Osteoblast (primary cell): Measurements from ENCODE around the gene GOLGA2. TPM values are rescaled to one million over a fixed set of nuclear protein-coding genes. Genes with fewer than 3 reads are reported as not detected.

Experiments
- DNase-seq: peaks from one replicate; pipeline ENCODE4 v3.0.0; 2011; ENCODE audit warnings: low spot score, mixed read lengths; ENCODE audit not compliant: insufficient read length; ENCODE audit errors: missing footprints
- H2AFZ ChIP-seq: 2 replicates; pipeline ENCODE4 v1.6.0; 2011; ENCODE audit warnings: mild to moderate bottlenecking, low read length
- H3K27ac ChIP-seq: 2 replicates; pipeline ENCODE4 v1.5.1; 2011; ENCODE audit warnings: mild to moderate bottlenecking, low read depth, low read length, moderate library complexity
- H3K27me3 ChIP-seq: 2 replicates; pipeline ENCODE4 v1.6.0; 2012; ENCODE audit warnings: mild to moderate bottlenecking, control low read depth, inconsistent platforms, low read length, moderate library complexity; ENCODE audit not compliant: insufficient read depth
- H3K36me3 ChIP-seq: 2 replicates; pipeline ENCODE4 v1.5.1; 2011; ENCODE audit warnings: mild to moderate bottlenecking, low read length, control low read depth, moderate library complexity; ENCODE audit not compliant: insufficient read depth
- H3K4me1 ChIP-seq: 2 replicates; pipeline ENCODE4 v1.5.1; 2011; ENCODE audit warnings: mild to moderate bottlenecking, low read length, control low read depth, moderate library complexity; ENCODE audit not compliant: insufficient read depth
- H3K4me2 ChIP-seq: 2 replicates; pipeline ENCODE4 v1.6.0; 2011; ENCODE audit warnings: mild to moderate bottlenecking, low read length; ENCODE audit not compliant: insufficient read depth
- H3K4me3 ChIP-seq: fragments of 200-600 bp; sonication (generic); 3 replicates; pipeline ENCODE4 v1.5.1; 2012; ENCODE audit warnings: mild to moderate bottlenecking, low read length, inconsistent platforms; ENCODE audit not compliant: insufficient read depth
- H3K79me2 ChIP-seq: 2 replicates; pipeline ENCODE4 v1.6.0; 2012; ENCODE audit warnings: mild to moderate bottlenecking, low read length, control low read depth, inconsistent platforms; ENCODE audit not compliant: insufficient read depth
- H3K9me3 ChIP-seq: 2 replicates; pipeline ENCODE4 v1.5.1; 2011; ENCODE audit warnings: low read depth, low read length, control low read depth
- H4K20me1 ChIP-seq: 2 replicates; pipeline ENCODE4 v1.6.0; 2012; ENCODE audit warnings: mild to moderate bottlenecking, low read length, control low read depth; ENCODE audit not compliant: insufficient read depth
- total RNA-seq: library from RNA; depleted of rRNA; stranded (reverse); fragments of >200 nt; gene quantifications from 2 replicates; pipeline ENCODE4 v1.2.3, GENCODE V29; 2012
- TF ChIP-seq, protein P1 (sequence below): IDR thresholded peaks from 2 replicates; pipeline ENCODE4 v1.5.1; 2011; ENCODE audit warnings: mild to moderate bottlenecking, low read depth, low read length, moderate library complexity; ENCODE audit errors: extremely low read depth

The GOLGA2 gene
- total RNA-seq, 1 donor, result 121 TPM

DNA sequence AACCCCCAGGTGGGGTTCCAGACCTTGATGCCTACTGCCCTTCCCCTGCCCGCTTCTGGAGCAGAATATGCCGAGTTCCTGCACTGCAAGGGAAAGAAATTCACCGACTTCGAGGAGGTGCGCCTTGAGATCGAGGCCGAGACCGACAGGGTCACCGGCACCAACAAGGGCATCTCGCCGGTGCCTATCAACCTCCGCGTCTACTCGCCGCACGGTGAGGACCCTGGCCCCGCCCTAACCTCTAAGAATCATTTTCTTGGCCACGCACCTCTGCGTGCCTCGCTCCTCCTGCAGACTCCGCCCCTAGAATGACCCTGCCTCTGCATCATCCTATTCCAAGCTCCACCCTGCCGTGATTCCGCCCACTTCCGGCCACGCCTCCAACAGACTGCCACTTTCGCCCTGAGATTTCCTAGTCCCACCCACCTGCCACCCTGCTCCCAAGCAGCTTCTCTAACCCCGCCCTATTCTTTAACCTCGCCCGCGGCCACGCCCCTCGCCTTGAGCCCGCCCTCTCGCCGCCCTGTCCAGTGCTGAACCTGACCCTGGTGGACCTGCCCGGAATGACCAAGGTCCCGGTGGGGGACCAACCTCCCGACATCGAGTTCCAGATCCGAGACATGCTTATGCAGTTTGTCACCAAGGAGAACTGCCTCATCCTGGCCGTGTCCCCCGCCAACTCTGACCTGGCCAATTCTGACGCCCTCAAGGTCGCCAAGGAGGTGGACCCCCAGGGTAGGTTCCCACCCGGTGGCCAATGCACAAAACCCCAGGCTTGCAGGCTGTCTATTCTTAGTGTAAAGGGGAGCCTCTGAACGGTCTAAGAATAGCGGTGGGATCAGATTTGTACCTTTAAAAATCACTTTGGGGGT is 57.1 kb downstream of the GOLGA2 start:
- H2AFZ ChIP-seq, result peak overlapping the region; percentile 18
- no peaks in the 10 kb centered on the region for H3K9me3 ChIP-seq
- H3K79me2 ChIP-seq, result no peaks in the 10 kb centered on the region
- H3K27me3 ChIP-seq, result no peaks in the 10 kb centered on the region
- H4K20me1 ChIP-seq, result peaks cover 3% of the 10 kb centered on the region
- H3K27ac ChIP-seq, result no peak overlapping the region
- peaks cover 10% of the 10 kb centered on the region for H3K4me1 ChIP-seq
- peak overlapping the region; percentile 56 for H3K4me2 ChIP-seq
- peak; percentile 96 for DNase-seq
- H3K36me3 ChIP-seq, result no peaks in the 10 kb centered on the region
- H3K4me3 ChIP-seq, result peak overlapping the region; percentile 29
- TF ChIP-seq, protein P1, sequence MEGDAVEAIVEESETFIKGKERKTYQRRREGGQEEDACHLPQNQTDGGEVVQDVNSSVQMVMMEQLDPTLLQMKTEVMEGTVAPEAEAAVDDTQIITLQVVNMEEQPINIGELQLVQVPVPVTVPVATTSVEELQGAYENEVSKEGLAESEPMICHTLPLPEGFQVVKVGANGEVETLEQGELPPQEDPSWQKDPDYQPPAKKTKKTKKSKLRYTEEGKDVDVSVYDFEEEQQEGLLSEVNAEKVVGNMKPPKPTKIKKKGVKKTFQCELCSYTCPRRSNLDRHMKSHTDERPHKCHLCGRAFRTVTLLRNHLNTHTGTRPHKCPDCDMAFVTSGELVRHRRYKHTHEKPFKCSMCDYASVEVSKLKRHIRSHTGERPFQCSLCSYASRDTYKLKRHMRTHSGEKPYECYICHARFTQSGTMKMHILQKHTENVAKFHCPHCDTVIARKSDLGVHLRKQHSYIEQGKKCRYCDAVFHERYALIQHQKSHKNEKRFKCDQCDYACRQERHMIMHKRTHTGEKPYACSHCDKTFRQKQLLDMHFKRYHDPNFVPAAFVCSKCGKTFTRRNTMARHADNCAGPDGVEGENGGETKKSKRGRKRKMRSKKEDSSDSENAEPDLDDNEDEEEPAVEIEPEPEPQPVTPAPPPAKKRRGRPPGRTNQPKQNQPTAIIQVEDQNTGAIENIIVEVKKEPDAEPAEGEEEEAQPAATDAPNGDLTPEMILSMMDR, result no peak

DNA sequence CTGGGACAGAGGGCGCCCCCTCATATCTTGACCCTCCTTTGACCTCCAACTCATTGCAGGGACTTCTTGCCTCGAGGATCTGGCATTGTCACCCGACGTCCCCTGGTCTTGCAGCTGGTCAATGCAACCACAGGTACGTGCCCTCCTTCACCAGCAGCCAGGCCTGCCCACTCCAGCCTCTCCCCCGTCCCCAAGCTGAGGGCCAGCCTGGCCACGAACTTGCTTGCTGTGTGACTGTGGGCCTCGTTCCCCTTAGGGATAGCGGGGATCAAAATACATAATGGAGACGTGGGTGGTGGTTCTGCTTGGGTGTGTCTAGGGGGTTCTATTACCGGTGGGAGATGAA is 57.7 kb downstream of the GOLGA2 start:
- Histone ChIP-seq H4K20me1 (peaks cover 3% of the 10 kb centered on the region), H3K4me1 (peaks cover 10% of the 10 kb centered on the region), H3K4me3 (peak overlapping the region; percentile 29), H3K27me3 (no peaks in the 10 kb centered on the region), H3K36me3 (no peaks in the 10 kb centered on the region), H2AFZ (peak overlapping the region; percentile 18), H3K79me2 (no peaks in the 10 kb centered on the region), H3K9me3 (no peaks in the 10 kb centered on the region), H3K27ac (no peak overlapping the region), H3K4me2 (peak overlapping the region; percentile 56)
- no peak for DNase-seq
- TF ChIP-seq, protein P1, result no peak

DNA sequence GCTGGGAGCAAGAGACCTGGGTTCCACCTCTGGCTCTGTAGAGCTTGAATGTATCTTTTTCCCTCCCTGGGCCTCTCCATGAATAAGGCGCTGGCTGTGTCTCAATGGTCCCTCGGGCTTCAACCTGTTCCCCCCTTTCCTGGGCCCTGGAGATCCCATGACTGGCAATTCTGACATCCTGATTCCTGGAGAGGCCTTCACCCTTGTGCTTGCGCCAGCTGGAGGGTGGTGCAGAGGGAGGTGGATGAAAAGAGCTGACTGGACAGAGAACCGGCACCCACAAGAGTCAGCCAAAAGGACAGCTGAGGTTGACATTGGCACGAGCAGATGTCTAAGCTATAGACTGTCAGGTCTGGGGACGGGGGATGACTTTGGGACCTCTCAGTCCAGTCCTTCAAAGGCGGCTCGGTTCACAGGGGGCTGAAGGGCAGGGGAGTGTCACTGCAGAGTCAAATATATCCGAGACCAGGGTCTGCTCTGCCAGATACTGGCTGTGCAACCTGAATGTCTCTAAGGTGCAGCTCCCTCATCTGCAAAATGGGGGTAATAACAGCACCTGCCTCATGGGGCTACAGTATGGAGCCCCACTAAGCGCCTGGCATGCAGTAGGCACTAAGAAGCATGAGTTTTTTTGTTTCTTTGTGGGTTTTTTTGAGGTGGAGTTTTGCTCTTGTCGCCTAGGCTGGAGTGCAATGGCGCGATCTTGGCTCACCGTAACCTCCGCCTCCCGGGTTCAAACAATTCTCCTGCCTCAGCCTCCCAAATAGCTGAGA is 58.8 kb downstream of the GOLGA2 start:
- no peak overlapping the region for H2AFZ ChIP-seq
- no peaks in the 10 kb centered on the region for H3K79me2 ChIP-seq
- TF ChIP-seq, protein P1, result no peak
- no peaks in the 10 kb centered on the region for H3K27me3 ChIP-seq
- peak; percentile 87 for DNase-seq
- H4K20me1 ChIP-seq, result peaks cover 3% of the 10 kb centered on the region
- H3K4me1 ChIP-seq, result peaks cover 10% of the 10 kb centered on the region
- H3K9me3 ChIP-seq, result no peaks in the 10 kb centered on the region
- no peak overlapping the region for H3K27ac ChIP-seq
- H3K36me3 ChIP-seq, result no peaks in the 10 kb centered on the region
- no peak overlapping the region for H3K4me2 ChIP-seq
- no peak overlapping the region for H3K4me3 ChIP-seq
